CD14-positive monocyte (primary cell): ENCODE measurements around the gene RBL2. TPM values are rescaled to one million over a fixed set of nuclear protein-coding genes. Genes with fewer than 3 reads are reported as not detected.

ENCODE experiments used
- DNase-seq, 3 donors: peaks; one replicate each; pipeline ENCODE4 v3.0.0-alpha.2; 2011 to 2022
- H2AFZ ChIP-seq: 2 replicates; pipeline ENCODE4 v1.6.0; 2012; ENCODE audit warnings: mild to moderate bottlenecking, low read depth, low read length, inconsistent platforms; ENCODE audit not compliant: insufficient read depth, poor library complexity, severe bottlenecking
- H3K27ac ChIP-seq, 2 donors: 1 replicate in 1 of 2; 2 replicates in 1 of 2; pipeline ENCODE4 v1.5.1; 2012 to 2013; ENCODE audit warnings: low read length in 2 of 2, control low read depth in 1 of 2, inconsistent platforms in 1 of 2, low read depth in 1 of 2, mild to moderate bottlenecking in 1 of 2
- H3K27me3 ChIP-seq, 2 donors: one replicate each; pipeline versions ENCODE4 v1.6.0 to v1.6.1; 2011 to 2013; ENCODE audit warnings: low read length in 2 of 2; ENCODE audit not compliant: control insufficient read depth in 2 of 2, insufficient read depth in 2 of 2
- H3K36me3 ChIP-seq, 2 donors: replicated peaks in 1 of 2; 1 replicate in 1 of 2; 2 replicates in 1 of 2; pipeline versions ENCODE4 v1.5.1 to v1.6.1; 2012 to 2013; ENCODE audit warnings: low read length in 2 of 2, control low read depth in 1 of 2, inconsistent platforms in 1 of 2, mild to moderate bottlenecking in 1 of 2; ENCODE audit not compliant: insufficient read depth in 2 of 2, control insufficient read depth in 1 of 2
- H3K4me1 ChIP-seq, 2 donors: 1 replicate in 1 of 2; 2 replicates in 1 of 2; pipeline versions ENCODE4 v1.5.1 to v1.6.1; 2012 to 2013; ENCODE audit warnings: low read length in 2 of 2, control low read depth in 1 of 2, inconsistent platforms in 1 of 2, mild to moderate bottlenecking in 1 of 2, moderate library complexity in 1 of 2; ENCODE audit not compliant: insufficient read depth in 2 of 2, control insufficient read depth in 1 of 2
- H3K4me2 ChIP-seq: replicated peaks from 2 replicates; pipeline ENCODE3; 2012; ENCODE audit warnings: low read length, moderate library complexity, mild to moderate bottlenecking; ENCODE audit not compliant: poor library complexity, severe bottlenecking; ENCODE audit errors: extremely low read depth
- H3K4me3 ChIP-seq, 3 experiments: fragments of 200-600 bp in 1 of 3; sonication (generic) in 1 of 3; replicated peaks in 1 of 3; 1 replicate in 2 of 3; 2 replicates in 1 of 3; pipeline ENCODE4 v1.5.1; 2011 to 2013; ENCODE audit warnings: low read length in 3 of 3, mild to moderate bottlenecking in 3 of 3, control low read depth in 2 of 3, low read depth in 2 of 3, inconsistent platforms in 1 of 3, moderate library complexity in 1 of 3
- H3K79me2 ChIP-seq: 2 replicates; pipeline ENCODE4 v1.6.0; 2012; ENCODE audit warnings: mild to moderate bottlenecking, control low read depth, inconsistent platforms, low read length, moderate library complexity; ENCODE audit not compliant: insufficient read depth
- H3K9ac ChIP-seq: 2 replicates; pipeline ENCODE4 v1.6.0; 2017; ENCODE audit warnings: low read length, mild to moderate bottlenecking; ENCODE audit not compliant: insufficient read depth, poor library complexity, severe bottlenecking
- H3K9me3 ChIP-seq, 2 donors: replicated peaks in 1 of 2; 1 replicate in 1 of 2; 2 replicates in 1 of 2; pipeline versions ENCODE4 v1.5.1 to v1.6.1; 2012 to 2013; ENCODE audit warnings: low read length in 2 of 2, control low read depth in 1 of 2; ENCODE audit not compliant: control insufficient read depth in 1 of 2, insufficient read depth in 1 of 2
- H4K20me1 ChIP-seq: 2 replicates; pipeline ENCODE4 v1.6.0; 2012; ENCODE audit warnings: mild to moderate bottlenecking, low read length, control low read depth, moderate library complexity; ENCODE audit not compliant: insufficient read depth
- H3K27ac Mint-ChIP-seq, 7 donors: one replicate each; pipeline ENCODE4 v1.8.0; 2020; ENCODE audit warnings: mild to moderate bottlenecking in 7 of 7, mixed read lengths in 7 of 7, moderate library complexity in 6 of 7, inconsistent platforms in 2 of 7
- H3K27me3 Mint-ChIP-seq, 3 donors: one replicate each; pipeline ENCODE4 v1.8.0; 2021 to 2022; ENCODE audit warnings: low read depth in 3 of 3, mild to moderate bottlenecking in 3 of 3, mixed read lengths in 3 of 3, moderate library complexity in 3 of 3, inconsistent platforms in 1 of 3
- H3K36me3 Mint-ChIP-seq, 2 donors: one replicate each; pipeline ENCODE4 v1.8.0; 2020; ENCODE audit warnings: mixed read lengths in 2 of 2, inconsistent platforms in 1 of 2, mild to moderate bottlenecking in 1 of 2
- H3K4me1 Mint-ChIP-seq: one replicate; pipeline ENCODE4 v1.8.0; 2020; ENCODE audit warnings: mild to moderate bottlenecking, mixed read lengths
- H3K4me3 Mint-ChIP-seq, 2 donors: one replicate each; pipeline ENCODE4 v1.8.0; 2020; ENCODE audit warnings: mild to moderate bottlenecking in 2 of 2, mixed read lengths in 2 of 2, moderate library complexity in 1 of 2
- H3K9me3 Mint-ChIP-seq, 7 donors: one replicate each; pipeline ENCODE4 v1.8.0; 2020 to 2022; ENCODE audit warnings: mixed read lengths in 7 of 7, mild to moderate bottlenecking in 6 of 7, moderate library complexity in 6 of 7, inconsistent platforms in 2 of 7
- WGBS: methylation state at CpG from one replicate; pipeline ENCODE4 v1.1.5; 2013; ENCODE audit warnings: missing lambda C conversion rate; ENCODE audit not compliant: insufficient coverage; 5-methylcytosine and 5-hydroxymethylcytosine counted together
- intact Hi-C, 2 donors: fragments of 100-400 bp; cut with micrococcal nuclease; formaldehyde crosslinking; loops; one replicate each; pipeline versions ENCODE4 v1.15.0 to v1.15.1; 2023
- polyA plus RNA-seq, 3 donors: library from polyadenylated mRNA; depleted of rRNA in 1 of 3; unstranded in 2 of 3; stranded (reverse) in 1 of 3; fragments of 300-500 nt in 2 of 3; fragments of >200 nt in 1 of 3; fragmentation: Illumina TruSeq in 2 of 3; gene quantifications; 1 replicate in 2 of 3; 2 replicates in 1 of 3; pipeline ENCODE4 v1.2.3, GENCODE V29; 2012 to 2021
- TF ChIP-seq, protein P1 (sequence below): fragments of 200-600 bp; IDR thresholded peaks from one replicate; pipeline ENCODE4 v1.8.0; 2022; ENCODE audit warnings: antibody characterized with exemption, mild to moderate bottlenecking

Gene RBL2
- polyA plus RNA-seq, 3 donors, result 54.3 to 104 (median 77.7) TPM

- H3K36me3 ChIP-seq, result peaks cover 73 to 99% of the 10 kb centered on the region in 2 donors
- intact Hi-C loops, result loop anchor here in 1 of 2 donors (10.0 kb wide), 1 partner anchor 209 kb away; no protein-coding TSS in a partner anchor
- H3K9me3 Mint-ChIP-seq, result peaks cover 0 to 2% (median 0%) of the 10 kb centered on the region in 7 donors
- H3K4me1 ChIP-seq, result no peaks in the 10 kb centered on the region
- peaks cover 0 to 2% (median 0%) of the 10 kb centered on the region in 3 donors for H3K27me3 Mint-ChIP-seq
- H3K27me3 ChIP-seq, result no peaks in the 10 kb centered on the region
- no peak overlapping the region for H3K4me2 ChIP-seq
- TF ChIP-seq, protein P1, sequence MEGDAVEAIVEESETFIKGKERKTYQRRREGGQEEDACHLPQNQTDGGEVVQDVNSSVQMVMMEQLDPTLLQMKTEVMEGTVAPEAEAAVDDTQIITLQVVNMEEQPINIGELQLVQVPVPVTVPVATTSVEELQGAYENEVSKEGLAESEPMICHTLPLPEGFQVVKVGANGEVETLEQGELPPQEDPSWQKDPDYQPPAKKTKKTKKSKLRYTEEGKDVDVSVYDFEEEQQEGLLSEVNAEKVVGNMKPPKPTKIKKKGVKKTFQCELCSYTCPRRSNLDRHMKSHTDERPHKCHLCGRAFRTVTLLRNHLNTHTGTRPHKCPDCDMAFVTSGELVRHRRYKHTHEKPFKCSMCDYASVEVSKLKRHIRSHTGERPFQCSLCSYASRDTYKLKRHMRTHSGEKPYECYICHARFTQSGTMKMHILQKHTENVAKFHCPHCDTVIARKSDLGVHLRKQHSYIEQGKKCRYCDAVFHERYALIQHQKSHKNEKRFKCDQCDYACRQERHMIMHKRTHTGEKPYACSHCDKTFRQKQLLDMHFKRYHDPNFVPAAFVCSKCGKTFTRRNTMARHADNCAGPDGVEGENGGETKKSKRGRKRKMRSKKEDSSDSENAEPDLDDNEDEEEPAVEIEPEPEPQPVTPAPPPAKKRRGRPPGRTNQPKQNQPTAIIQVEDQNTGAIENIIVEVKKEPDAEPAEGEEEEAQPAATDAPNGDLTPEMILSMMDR, result no peak
- no peak overlapping the region for H3K27ac ChIP-seq
- no peaks in the 10 kb centered on the region for H4K20me1 ChIP-seq
- WGBS, result 100% methylated on average over 5 of the region's 5 CpGs
- no peak for DNase-seq
- H3K9ac ChIP-seq, result no peak overlapping the region
- H3K4me1 Mint-ChIP-seq, result no peaks in the 10 kb centered on the region
- peaks cover 80 to 91% of the 10 kb centered on the region in 2 donors for H3K36me3 Mint-ChIP-seq
- H3K79me2 ChIP-seq, result no peaks in the 10 kb centered on the region
- H3K4me3 Mint-ChIP-seq, result no peak overlapping the region
- H2AFZ ChIP-seq, result no peak overlapping the region
- no peaks in the 10 kb centered on the region for H3K9me3 ChIP-seq
- H3K4me3 ChIP-seq, result no peak overlapping the region
- no peak overlapping the region for H3K27ac Mint-ChIP-seq
Measured at GRCh38 chr16:53453928-53454327, 19.7 kb downstream of the RBL2 start.

GRCh38 chr16:53456625-53457024, 22.4 kb downstream of the RBL2 start:
- H3K9me3 ChIP-seq, result no peaks in the 10 kb centered on the region
- peaks cover 93 to 99% of the 10 kb centered on the region in 2 donors for H3K36me3 ChIP-seq
- H3K4me3 ChIP-seq, result no peak overlapping the region
- peaks cover 0 to 2% (median 0%) of the 10 kb centered on the region in 3 donors for H3K27me3 Mint-ChIP-seq
- H3K4me2 ChIP-seq, result no peak overlapping the region
- no peaks in the 10 kb centered on the region for H3K27me3 ChIP-seq
- no peak overlapping the region for H3K27ac ChIP-seq
- no peaks in the 10 kb centered on the region for H3K4me1 Mint-ChIP-seq
- H3K9me3 Mint-ChIP-seq, result peaks cover 0 to 2% (median 0%) of the 10 kb centered on the region in 7 donors
- H3K79me2 ChIP-seq, result no peaks in the 10 kb centered on the region
- no peaks in the 10 kb centered on the region for H3K4me1 ChIP-seq
- intact Hi-C loops, result loop anchor here in 1 of 2 donors (10.0 kb wide), 1 partner anchor 212 kb away; no protein-coding TSS in a partner anchor
- peak overlapping the region in 2 of 7 donors; percentile 13 to 37 for H3K27ac Mint-ChIP-seq
- no peak overlapping the region for H3K4me3 Mint-ChIP-seq
- no peak for DNase-seq
- H3K36me3 Mint-ChIP-seq, result peaks cover 86 to 99% of the 10 kb centered on the region in 2 donors
- no peak overlapping the region for H3K9ac ChIP-seq
- 83% methylated on average over 1 of the region's 2 CpGs for WGBS
- no peak overlapping the region for H2AFZ ChIP-seq
- TF ChIP-seq, protein P1, result no peak
- no peaks in the 10 kb centered on the region for H4K20me1 ChIP-seq
